Measurements from ENCODE around the gene RFX4. TPM values are rescaled to one million over a fixed set of nuclear protein-coding genes. Genes with fewer than 3 reads are reported as not detected.

Gene RFX4
- total and polyA plus RNA-seq, 12 donors: 0.01 to 0.11 (median 0.11) TPM; not detected in 9

DNA sequence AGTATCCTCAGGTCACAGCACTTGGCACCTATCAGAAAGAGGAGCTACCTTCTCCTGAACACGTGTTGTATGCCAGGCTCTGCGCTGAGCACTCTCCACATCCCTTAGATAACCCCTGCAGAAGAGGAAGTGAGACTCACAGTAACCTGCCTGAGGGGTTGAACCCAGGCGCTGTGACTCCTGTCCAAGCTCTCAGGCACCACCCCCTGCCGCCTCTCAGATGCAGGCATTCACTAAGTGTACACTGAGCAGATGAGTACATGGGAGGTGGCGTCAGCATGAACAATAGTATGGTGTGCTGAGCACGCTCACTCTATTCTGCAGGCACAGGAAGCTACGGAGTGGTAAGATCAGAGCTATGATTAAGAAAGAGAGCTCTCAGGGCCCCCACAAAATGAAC lies 170.7 kb downstream of the RFX4 start:
- WGBS, 2 donors: 83 to 86% methylated on average over 7 of the region's 7 CpGs
- ATAC-seq (peak in 1 of 8 donors; percentile 12), DNase-seq (no peak)
- Histone ChIP-seq H3K4me3 (no peak overlapping the region), H3K36me3 (no peaks in the 10 kb centered on the region), H3K27ac (no peak overlapping the region), H3K9me3 (no peaks in the 10 kb centered on the region), H3K4me1 (peaks cover 0 to 15% (median under 1%) of the 10 kb centered on the region in 9 donors), H3K27me3 (no peaks in the 10 kb centered on the region)
- intact Hi-C loops (cut with DNase I): no loop called here
- TF ChIP-seq, protein P1, sequence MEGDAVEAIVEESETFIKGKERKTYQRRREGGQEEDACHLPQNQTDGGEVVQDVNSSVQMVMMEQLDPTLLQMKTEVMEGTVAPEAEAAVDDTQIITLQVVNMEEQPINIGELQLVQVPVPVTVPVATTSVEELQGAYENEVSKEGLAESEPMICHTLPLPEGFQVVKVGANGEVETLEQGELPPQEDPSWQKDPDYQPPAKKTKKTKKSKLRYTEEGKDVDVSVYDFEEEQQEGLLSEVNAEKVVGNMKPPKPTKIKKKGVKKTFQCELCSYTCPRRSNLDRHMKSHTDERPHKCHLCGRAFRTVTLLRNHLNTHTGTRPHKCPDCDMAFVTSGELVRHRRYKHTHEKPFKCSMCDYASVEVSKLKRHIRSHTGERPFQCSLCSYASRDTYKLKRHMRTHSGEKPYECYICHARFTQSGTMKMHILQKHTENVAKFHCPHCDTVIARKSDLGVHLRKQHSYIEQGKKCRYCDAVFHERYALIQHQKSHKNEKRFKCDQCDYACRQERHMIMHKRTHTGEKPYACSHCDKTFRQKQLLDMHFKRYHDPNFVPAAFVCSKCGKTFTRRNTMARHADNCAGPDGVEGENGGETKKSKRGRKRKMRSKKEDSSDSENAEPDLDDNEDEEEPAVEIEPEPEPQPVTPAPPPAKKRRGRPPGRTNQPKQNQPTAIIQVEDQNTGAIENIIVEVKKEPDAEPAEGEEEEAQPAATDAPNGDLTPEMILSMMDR (IDR thresholded peaks at IDR 0.05): no peak

DNA sequence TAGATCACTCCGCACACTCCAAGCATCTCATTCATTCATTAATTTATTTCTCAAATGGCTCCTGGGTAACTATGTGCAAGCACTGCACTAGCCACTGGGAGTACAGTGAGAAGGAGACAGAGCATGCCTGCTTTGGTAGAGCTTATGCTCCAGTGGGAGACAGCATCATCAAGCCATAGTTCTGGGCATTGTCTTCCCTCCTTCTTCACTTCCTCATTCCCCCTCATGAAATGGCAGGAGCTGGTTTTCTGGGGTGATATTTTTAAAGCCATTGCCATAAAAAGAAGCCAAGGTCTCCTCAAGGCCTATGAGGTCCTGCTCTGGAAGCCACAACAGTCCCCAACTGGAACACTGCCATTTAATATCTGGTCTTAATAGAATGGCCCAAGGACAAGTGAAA lies 171.5 kb downstream of the RFX4 start:
- Histone ChIP-seq H3K9me3 (no peaks in the 10 kb centered on the region), H3K4me1 (peaks cover 0 to 23% (median 6%) of the 10 kb centered on the region in 9 donors), H3K27me3 (no peaks in the 10 kb centered on the region), H3K4me3 (no peak overlapping the region), H3K27ac (no peak overlapping the region), H3K36me3 (no peaks in the 10 kb centered on the region)
- 96 to 100% methylated on average over 1 of the region's 1 CpG for WGBS, 2 donors
- DNase-seq (no peak), ATAC-seq (no peak)
- intact Hi-C loops (cut with DNase I): no loop called here
- TF ChIP-seq, protein P1 (IDR thresholded peaks at IDR 0.05): no peak

DNA sequence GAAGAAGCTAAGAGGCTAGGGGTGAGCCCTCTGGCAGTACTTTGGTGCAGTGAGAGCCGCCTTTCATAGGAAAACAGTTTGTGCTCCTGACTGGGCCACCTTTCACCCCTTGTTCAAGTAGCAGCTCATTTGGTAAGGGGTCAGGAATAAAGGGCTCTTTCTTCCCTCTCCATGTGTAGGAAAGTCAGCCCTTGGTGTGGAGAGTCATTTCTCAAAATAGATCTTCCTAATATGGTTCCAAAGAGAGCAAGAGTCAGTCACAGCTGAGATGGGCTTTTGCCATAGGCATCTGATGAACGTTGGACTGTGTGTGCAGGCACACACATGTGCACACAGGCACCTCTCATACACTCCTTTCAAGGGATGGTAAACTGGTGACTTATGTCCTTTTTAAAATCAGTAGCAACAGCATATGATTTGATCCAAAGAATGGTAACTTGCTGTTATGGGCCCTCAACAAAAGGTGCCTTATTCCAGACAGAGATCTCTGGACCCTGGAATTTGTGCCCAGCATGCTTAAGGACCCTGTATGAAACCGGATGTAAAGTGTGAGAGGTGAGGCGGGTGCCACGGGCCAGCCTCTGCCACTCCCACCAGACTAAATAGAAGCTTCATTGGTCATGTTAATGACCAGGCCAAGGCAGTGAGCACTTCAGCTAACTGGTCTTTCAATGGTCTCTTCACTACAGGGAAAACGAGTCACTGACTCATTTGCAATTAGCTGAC lies 175.0 kb downstream of the RFX4 start:
- TF ChIP-seq, protein P1 (IDR thresholded peaks at IDR 0.05): no peak
- Histone ChIP-seq H3K36me3 (no peaks in the 10 kb centered on the region), H3K9me3 (no peaks in the 10 kb centered on the region), H3K4me1 (peaks cover 0 to 37% (median 14%) of the 10 kb centered on the region in 9 donors), H3K27me3 (no peaks in the 10 kb centered on the region), H3K4me3 (no peak overlapping the region), H3K27ac (peak overlapping the region in 5 of 10 donors; percentile 18 to 47 (median 39))
- 74 to 79% methylated on average over 6 of the region's 6 CpGs for WGBS, 2 donors
- DNase-seq: no peak
- intact Hi-C loops (cut with DNase I): no loop called here
- ATAC-seq: peak in 7 of 8 donors; percentile 52 to 80 (median 60)

DNA sequence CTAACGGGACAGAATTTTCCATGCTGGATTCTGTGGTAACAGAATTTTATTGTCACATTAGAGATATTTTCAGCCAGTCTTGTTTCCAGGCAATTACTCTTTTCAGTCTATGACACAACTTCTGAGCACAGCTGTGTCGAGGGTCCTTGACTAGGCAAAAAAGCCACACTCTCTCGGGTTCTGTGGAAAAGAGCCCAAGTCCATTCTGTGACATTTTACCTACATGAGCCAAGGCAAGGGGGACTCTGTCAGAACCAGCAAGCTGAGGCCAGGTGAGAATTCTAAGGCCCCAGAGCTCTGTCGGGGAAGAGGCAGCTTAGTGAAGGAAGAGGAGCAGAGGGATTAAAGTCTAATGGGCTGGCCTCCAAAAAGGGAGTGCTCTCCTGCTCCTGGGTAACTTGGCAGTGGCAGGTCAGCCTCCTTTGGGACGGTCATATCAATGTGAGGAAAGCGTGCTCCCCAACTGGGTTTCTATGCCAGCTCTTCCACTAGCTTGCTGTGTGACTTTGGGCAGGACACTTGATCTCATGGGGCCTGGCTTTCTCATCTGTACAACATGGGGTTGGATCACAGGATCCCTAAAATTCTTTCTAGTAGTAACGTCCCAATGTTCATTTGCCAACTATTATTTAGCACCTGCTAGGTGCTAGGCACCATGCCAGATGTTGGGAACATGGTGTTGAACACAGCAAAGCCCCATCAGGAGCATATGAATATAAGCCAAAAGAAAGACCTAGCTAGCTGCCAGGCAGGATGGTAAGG lies 175.7 kb downstream of the RFX4 start:
- ATAC-seq: peak in 3 of 8 donors; percentile 7 to 39 (median 14)

More for the DNA sequence above, 175.7 kb downstream of the RFX4 start:
- Histone ChIP-seq H3K9me3 (no peaks in the 10 kb centered on the region), H3K36me3 (no peaks in the 10 kb centered on the region), H3K4me1 (peaks cover 0 to 37% (median 14%) of the 10 kb centered on the region in 9 donors), H3K4me3 (no peak overlapping the region), H3K27me3 (no peaks in the 10 kb centered on the region), H3K27ac (peak overlapping the region in 4 of 10 donors; percentile 18 to 47 (median 30))
- DNase-seq: no peak
- TF ChIP-seq, protein P1 (IDR thresholded peaks at IDR 0.05): no peak
- 75 to 76% methylated on average over 7 of the region's 7 CpGs for WGBS, 2 donors
- intact Hi-C loops (cut with DNase I): no loop called here
